A549 (cell line): Measurements from ENCODE around the gene GABRA4. TPM values are rescaled to one million over a fixed set of nuclear protein-coding genes. Genes with fewer than 3 reads are reported as not detected.

Experiments used
- ATAC-seq, 2 experiments: fragments of 200-7000 bp in 1 of 2; fragments of >200 bp in 1 of 2; cut with Nextera tagmentation in 1 of 2; cut with Tn5 transposase in 1 of 2; 3 replicates each; pipeline versions ENCODE4 v1.8.0 to v1.9.1; 2018 to 2020; ENCODE audit warnings: mild to moderate bottlenecking in 1 of 2, moderate library complexity in 1 of 2
- CTCF ChIA-PET: fragments of 300-600 bp; sonication (Branson Sonifier 250); formaldehyde crosslinking; extraction: SDS; loops from one replicate; lab custom pipeline; 2021; ENCODE audit warnings: antibody characterized with exemption, inconsistent platforms; lab: Yijun Ruan, JAX
- POLR2A ChIA-PET: fragments of 350-600 bp; formaldehyde crosslinking; extraction: SDS; loops from one replicate; lab custom pipeline; 2021; ENCODE audit warnings: antibody characterized with exemption, inconsistent platforms; lab: Yijun Ruan, JAX
- DNase-seq, 2 experiments: peaks; one replicate each; pipeline versions ENCODE4 v3.0.0 to v3.0.0-alpha.2; 2011 to 2016; ENCODE audit warnings: low read depth in 1 of 2, low spot score in 1 of 2
- FAIRE-seq: peaks from 2 replicates; lab custom pipeline; 2011; peaks lifted over from hg19 to GRCh38; lab: Jason Lieb, UNC
- H3K27ac ChIP-seq, 2 experiments: fragments of >200 bp; sonication (Bioruptor Twin); formaldehyde crosslinking; 3 replicates each; pipeline ENCODE4 v1.5.1; 2016 to 2017
- H3K4me1 ChIP-seq: fragments of >200 bp; sonication (Bioruptor Twin); formaldehyde crosslinking; 3 replicates; pipeline ENCODE4 v1.6.1; 2016
- H3K4me2 ChIP-seq: fragments of >200 bp; sonication (Bioruptor Twin); formaldehyde crosslinking; 3 replicates; pipeline ENCODE4 v1.6.1; 2016
- H3K4me3 ChIP-seq: fragments of >200 bp; sonication (Bioruptor Twin); formaldehyde crosslinking; 3 replicates; pipeline ENCODE4 v1.5.1; 2016
- H3K9me3 ChIP-seq: fragments of >200 bp; sonication (Bioruptor Twin); formaldehyde crosslinking; 3 replicates; pipeline ENCODE4 v1.6.1; 2016
- BHLHE40 ChIP-seq: IDR thresholded peaks from 2 replicates; pipeline ENCODE4 v1.6.1; 2012; ENCODE audit warnings: low read depth, low read length, inconsistent platforms
- CBX8 ChIP-seq: fragments of 200-600 bp; sonication (generic); IDR thresholded peaks from 2 replicates; pipeline ENCODE4 v1.6.1; 2016
- CEBPB ChIP-seq, 2 experiments: fragments of >200 bp in 1 of 2; sonication (Bioruptor Twin) in 1 of 2; formaldehyde crosslinking in 1 of 2; IDR thresholded peaks; 2 replicates each; pipeline ENCODE4 v1.6.1; 2012 to 2016
- CHD4 ChIP-seq: fragments of 200-600 bp; sonication (generic); IDR thresholded peaks from 2 replicates; pipeline ENCODE4 v1.6.1; 2016; ENCODE audit warnings: antibody characterized with exemption, mild to moderate bottlenecking, borderline replicate concordance
- EHMT2 ChIP-seq: fragments of 200-600 bp; sonication (generic); IDR thresholded peaks from 2 replicates; pipeline ENCODE4 v1.6.1; 2016; ENCODE audit warnings: antibody characterized with exemption, low read depth, mild to moderate bottlenecking, moderate library complexity
- EP300 ChIP-seq, 2 experiments: fragments of >200 bp; sonication (Bioruptor Twin); formaldehyde crosslinking; IDR thresholded peaks; 2 replicates in 1 of 2; 3 replicates in 1 of 2; pipeline ENCODE4 v1.6.1; 2016 to 2017
- FOSB ChIP-seq: fragments of 250-450 bp; sonication (Bioruptor Pico); IDR thresholded peaks from 2 replicates; pipeline ENCODE4 v1.5.0; 2020; ENCODE audit warnings: mild to moderate bottlenecking, moderate library complexity
- FOSL2 ChIP-seq, 2 experiments: fragments of 450-650 bp in 1 of 2; fragments of >200 bp in 1 of 2; sonication (Bioruptor Twin) in 1 of 2; formaldehyde crosslinking; IDR thresholded peaks; 2 replicates each; pipeline versions ENCODE4 v1.5.0 to v1.6.1; 2016 to 2020; ENCODE audit warnings: mild to moderate bottlenecking in 1 of 2, moderate library complexity in 1 of 2
- FOXS1 ChIP-seq: fragments of 250-450 bp; sonication (Bioruptor Pico); IDR thresholded peaks from 2 replicates; pipeline ENCODE4 v1.5.0; 2020; ENCODE audit warnings: mild to moderate bottlenecking, moderate library complexity
- GATA3 ChIP-seq: IDR thresholded peaks from 2 replicates; pipeline ENCODE4 v1.6.1; 2012; ENCODE audit warnings: borderline replicate concordance
- HEYL ChIP-seq: fragments of 250-450 bp; sonication (Bioruptor Pico); IDR thresholded peaks from 2 replicates; pipeline ENCODE4 v1.8.0; 2021; ENCODE audit warnings: mild to moderate bottlenecking, moderate library complexity
- HOXA7 ChIP-seq: fragments of 250-450 bp; sonication (Bioruptor Pico); IDR thresholded peaks from 2 replicates; pipeline ENCODE4 v1.5.0; 2020; ENCODE audit warnings: mild to moderate bottlenecking, moderate library complexity
- HOXB13 ChIP-seq: fragments of 250-450 bp; sonication (Bioruptor Pico); IDR thresholded peaks from 2 replicates; pipeline ENCODE4 v1.5.0; 2020; ENCODE audit warnings: low read depth, mild to moderate bottlenecking, moderate library complexity
- JUN ChIP-seq, 2 experiments: fragments of >200 bp; sonication (Bioruptor Twin); formaldehyde crosslinking; IDR thresholded peaks; 2 replicates in 1 of 2; 3 replicates in 1 of 2; pipeline ENCODE4 v1.6.1; 2016 to 2017
- JUNB ChIP-seq: fragments of >200 bp; sonication (Bioruptor Twin); formaldehyde crosslinking; IDR thresholded peaks from 2 replicates; pipeline ENCODE4 v1.6.1; 2016
- KDM1A ChIP-seq: fragments of 200-600 bp; sonication (generic); IDR thresholded peaks from 2 replicates; pipeline ENCODE4 v1.6.1; 2016; ENCODE audit warnings: low read depth, mild to moderate bottlenecking
- KDM5A ChIP-seq: fragments of 200-600 bp; sonication (generic); IDR thresholded peaks from 2 replicates; pipeline ENCODE4 v1.6.1; 2016; ENCODE audit warnings: antibody characterized with exemption, mild to moderate bottlenecking
- NFE2L2 ChIP-seq: fragments of 150-350 bp; conservative IDR thresholded peaks from 2 replicates; pipeline ENCODE4 v1.6.1; 2014; ENCODE audit warnings: low read length
- NR3C1 ChIP-seq: fragments of >200 bp; sonication (Bioruptor Twin); formaldehyde crosslinking; IDR thresholded peaks from 3 replicates; pipeline ENCODE4 v1.6.1; 2017
- POLR2A ChIP-seq: IDR thresholded peaks from 2 replicates; pipeline ENCODE4 v1.6.1; 2012; ENCODE audit warnings: mild to moderate bottlenecking, low read length
- POLR2AphosphoS2 ChIP-seq: conservative IDR thresholded peaks from 2 replicates; pipeline ENCODE4 v1.6.1; 2012; ENCODE audit warnings: low read length, improper control_type of control experiment, inconsistent platforms
- RAD21 ChIP-seq, 2 experiments: fragments of >200 bp in 1 of 2; sonication (Bioruptor Twin) in 1 of 2; formaldehyde crosslinking in 1 of 2; IDR thresholded peaks in 1 of 2; conservative IDR thresholded peaks in 1 of 2; 2 replicates in 1 of 2; 3 replicates in 1 of 2; pipeline ENCODE4 v1.6.1; 2012 to 2018; ENCODE audit warnings: inconsistent platforms in 1 of 2
- RCOR1 ChIP-seq: fragments of 150-350 bp; IDR thresholded peaks from 2 replicates; pipeline ENCODE4 v1.6.1; 2014; ENCODE audit warnings: antibody characterized with exemption, low read length, low read depth
- RFX5 ChIP-seq: fragments of 450-650 bp; IDR thresholded peaks from 2 replicates; pipeline ENCODE4 v1.7.1; 2014; ENCODE audit warnings: antibody characterized with exemption, mild to moderate bottlenecking, moderate library complexity
- RNF2 ChIP-seq: fragments of 200-600 bp; sonication (generic); IDR thresholded peaks from 2 replicates; pipeline ENCODE4 v1.6.1; 2016; ENCODE audit warnings: low read depth, mild to moderate bottlenecking, antibody characterized with exemption, moderate library complexity, borderline replicate concordance
- SMC3 ChIP-seq: fragments of >200 bp; sonication (Bioruptor Twin); formaldehyde crosslinking; IDR thresholded peaks from 3 replicates; pipeline ENCODE4 v1.6.1; 2018; ENCODE audit warnings: inconsistent platforms
- TP53 ChIP-seq: fragments of 250-450 bp; sonication (Bioruptor Pico); IDR thresholded peaks from 2 replicates; pipeline ENCODE4 v1.5.0; 2021; ENCODE audit warnings: mild to moderate bottlenecking, moderate library complexity
- ZC3H11A ChIP-seq: fragments of 450-650 bp; IDR thresholded peaks from 2 replicates; pipeline ENCODE4 v1.6.1; 2014; ENCODE audit warnings: antibody characterized with exemption, mild to moderate bottlenecking
- ZFP36 ChIP-seq: fragments of 450-650 bp; IDR thresholded peaks from 2 replicates; pipeline ENCODE4 v1.6.1; 2014; ENCODE audit warnings: borderline replicate concordance; ENCODE audit not compliant: partially characterized antibody
- ZNF302 ChIP-seq: fragments of 250-450 bp; sonication (Bioruptor Pico); IDR thresholded peaks from 2 replicates; pipeline ENCODE4 v1.9.0; 2021; ENCODE audit warnings: inconsistent platforms, mild to moderate bottlenecking, moderate library complexity
- ZSCAN20 ChIP-seq: fragments of 250-450 bp; sonication (Bioruptor Pico); IDR thresholded peaks from 2 replicates; pipeline ENCODE4 v1.8.0; 2022; ENCODE audit warnings: mild to moderate bottlenecking, moderate library complexity
- WGBS: methylation state at CpG from one replicate; pipeline ENCODE4 v1.1.6; 2017; ENCODE audit errors: missing lambda C conversion rate; 5-methylcytosine and 5-hydroxymethylcytosine counted together
- polyA plus RNA-seq, 4 experiments: library from polyadenylated mRNA; depleted of rRNA in 3 of 4; stranded (reverse); fragments of >200 nt; fragmentation: RNase III in 1 of 4; extraction: RNeasy Plus Mini Kit Qiagen cat#74134 plus additional on column Dnase treatment in 1 of 4; gene quantifications; 2 replicates in 3 of 4; 3 replicates in 1 of 4; pipeline ENCODE4 v1.2.3, GENCODE V29; 2011 to 2017
- TF ChIP-seq, protein P1 (sequence below): IDR thresholded peaks from 2 replicates; pipeline ENCODE4 v1.6.1; 2012
- TF ChIP-seq, protein P2 (sequence below): fragments of >200 bp; sonication (Bioruptor Twin); formaldehyde crosslinking; IDR thresholded peaks from 3 replicates; pipeline ENCODE4 v1.6.1; 2016
- TF ChIP-seq, protein P3 (sequence below): fragments of 450-650 bp; IDR thresholded peaks from 2 replicates; pipeline ENCODE4 v1.6.1; 2014; ENCODE audit warnings: antibody characterized with exemption
- TF ChIP-seq, protein P4 (sequence below): IDR thresholded peaks from 2 replicates; pipeline ENCODE4 v1.6.1; 2012

Gene GABRA4
- polyA plus RNA-seq, 2 of the 4 experiments (the other 2 are of a cell fraction), result not detected

DNA sequence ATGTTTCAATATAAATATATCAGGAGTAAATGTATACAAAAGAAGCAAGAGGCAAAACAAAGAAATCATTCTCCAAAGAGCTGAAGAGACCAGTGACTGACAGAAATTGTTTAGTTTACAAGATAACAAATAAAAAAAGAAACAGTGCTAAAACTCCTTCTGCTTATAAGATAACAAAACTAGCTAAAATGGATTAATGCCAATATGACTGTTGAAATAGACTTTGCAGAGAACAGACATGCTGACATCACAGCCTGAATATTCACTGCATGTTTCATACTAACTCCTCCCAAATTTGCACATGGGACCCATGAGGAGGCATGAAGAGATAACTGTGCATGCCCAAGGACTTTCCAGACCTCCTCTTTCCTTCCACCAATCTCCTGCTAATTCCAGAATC lies 6.2 kb upstream of the GABRA4 start:
- no peaks in the 10 kb centered on the region for H3K4me1 ChIP-seq
- no peak overlapping the region for H3K27ac ChIP-seq
- CTCF ChIA-PET, result interaction anchor here (0.8 kb wide), 1 partner anchor 12 kb away, joined by 4 read pairs; no protein-coding TSS in a partner anchor
- no peak for DNase-seq
- no peak for ATAC-seq
- no peak overlapping the region for H3K4me3 ChIP-seq
- no peak for FAIRE-seq
- no peak overlapping the region for H3K4me2 ChIP-seq
- no peaks in the 10 kb centered on the region for H3K9me3 ChIP-seq
- TF ChIP-seq NFE2L2 (no peak), RNF2 (no peak), NR3C1 (no peak), RFX5 (no peak), CEBPB (IDR thresholded peaks at IDR 0.05) (no peak), ZFP36 (no peak), FOSL2 (IDR thresholded peaks at IDR 0.05) (no peak), FOSL2 (CRISPR knock-in tag; IDR thresholded peaks at IDR 0.05) (no peak), ZNF302 (CRISPR knock-in tag) (no peak), CBX8 (no peak), GATA3 (no peak), JUN (IDR thresholded peaks at IDR 0.05) (no peak), JUNB (no peak)
- TF ChIP-seq, all 56 proteins: peak for 0
- POLR2A ChIA-PET, result no interaction called here

DNA sequence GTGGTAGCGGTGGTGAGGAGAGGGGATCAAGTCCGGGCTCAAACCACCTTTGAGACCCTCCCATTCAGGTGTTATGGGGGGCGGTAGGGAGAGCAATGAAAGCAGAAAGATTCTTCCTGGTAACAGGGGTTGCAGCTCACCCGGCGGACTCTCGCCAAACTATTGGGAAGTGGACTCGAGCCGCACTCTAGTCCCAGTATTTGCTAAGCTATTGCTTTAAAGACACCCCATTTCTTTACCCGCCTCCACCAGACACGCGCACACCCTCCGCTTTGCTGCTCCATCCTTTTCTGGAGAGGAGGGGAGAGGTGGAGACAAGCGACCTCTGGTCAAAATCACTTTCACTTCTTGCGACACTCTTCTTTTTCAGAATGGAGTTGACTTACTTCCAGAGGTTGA lies 625 bp upstream of the GABRA4 start:
- Histone ChIP-seq H3K27ac (no peak overlapping the region), H3K4me2 (peak overlapping the region; percentile 28; the same call in 1 of the 3 replicates), H3K4me3 (no peak overlapping the region), H3K4me1 (no peaks in the 10 kb centered on the region), H3K9me3 (no peaks in the 10 kb centered on the region)
- TF ChIP-seq KDM5A (no peak), RAD21 (conservative IDR thresholded peaks at IDR 0.05 in 1 of 2, IDR thresholded peaks at IDR 0.05 in 1 of 2) (no peak), BHLHE40 (no peak), NFE2L2 (no peak), ZC3H11A (no peak), EP300 (IDR thresholded peaks at IDR 0.05) (no peak), FOXS1 (no peak), KDM1A (no peak), FOSB (no peak), POLR2AphosphoS2 (no peak), ZSCAN20 (CRISPR knock-in tag) (no peak), HOXB13 (no peak), CEBPB (IDR thresholded peaks at IDR 0.05) (no peak), EHMT2 (no peak), JUNB (no peak)
- TF ChIP-seq, protein P1, sequence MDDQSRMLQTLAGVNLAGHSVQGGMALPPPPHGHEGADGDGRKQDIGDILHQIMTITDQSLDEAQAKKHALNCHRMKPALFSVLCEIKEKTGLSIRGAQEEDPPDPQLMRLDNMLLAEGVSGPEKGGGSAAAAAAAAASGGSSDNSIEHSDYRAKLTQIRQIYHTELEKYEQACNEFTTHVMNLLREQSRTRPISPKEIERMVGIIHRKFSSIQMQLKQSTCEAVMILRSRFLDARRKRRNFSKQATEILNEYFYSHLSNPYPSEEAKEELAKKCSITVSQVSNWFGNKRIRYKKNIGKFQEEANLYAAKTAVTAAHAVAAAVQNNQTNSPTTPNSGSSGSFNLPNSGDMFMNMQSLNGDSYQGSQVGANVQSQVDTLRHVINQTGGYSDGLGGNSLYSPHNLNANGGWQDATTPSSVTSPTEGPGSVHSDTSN, result no peak
- TF ChIP-seq, protein P2, sequence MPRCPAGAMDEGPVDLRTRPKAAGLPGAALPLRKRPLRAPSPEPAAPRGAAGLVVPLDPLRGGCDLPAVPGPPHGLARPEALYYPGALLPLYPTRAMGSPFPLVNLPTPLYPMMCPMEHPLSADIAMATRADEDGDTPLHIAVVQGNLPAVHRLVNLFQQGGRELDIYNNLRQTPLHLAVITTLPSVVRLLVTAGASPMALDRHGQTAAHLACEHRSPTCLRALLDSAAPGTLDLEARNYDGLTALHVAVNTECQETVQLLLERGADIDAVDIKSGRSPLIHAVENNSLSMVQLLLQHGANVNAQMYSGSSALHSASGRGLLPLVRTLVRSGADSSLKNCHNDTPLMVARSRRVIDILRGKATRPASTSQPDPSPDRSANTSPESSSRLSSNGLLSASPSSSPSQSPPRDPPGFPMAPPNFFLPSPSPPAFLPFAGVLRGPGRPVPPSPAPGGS, result no peak
- ATAC-seq (no peak), FAIRE-seq (no peak), DNase-seq (no peak)
- CTCF ChIA-PET, result no interaction called here
- WGBS, result 2% methylated on average over 14 of the region's 14 CpGs
- POLR2A ChIA-PET, result no interaction called here

DNA sequence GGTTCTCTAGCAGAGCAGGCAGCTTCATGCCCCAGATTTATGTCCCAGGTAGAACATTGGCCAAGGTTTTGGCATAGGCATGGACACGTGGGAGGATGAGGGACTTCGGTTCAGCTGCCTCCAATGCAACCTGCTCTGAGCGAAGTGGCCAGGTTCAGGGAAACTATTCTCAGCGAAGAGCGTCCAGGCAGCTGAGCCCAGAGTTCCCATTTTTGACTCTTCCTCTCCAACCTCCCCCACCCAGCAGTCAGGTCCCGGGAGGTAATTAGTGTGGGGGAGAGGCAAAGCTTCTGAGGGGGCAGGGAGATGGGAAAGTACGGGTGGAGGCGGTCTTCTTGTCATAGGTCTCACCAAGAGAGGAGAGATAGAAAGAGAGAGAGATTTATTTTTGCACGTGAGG lies 1.0 kb downstream of the GABRA4 start:
- ATAC-seq (no peak), FAIRE-seq (no peak), DNase-seq (no peak)
- ChIA-PET CTCF (no interaction called here), POLR2A (no interaction called here)
- H3K9me3 ChIP-seq, result no peaks in the 10 kb centered on the region
- H3K27ac ChIP-seq, result no peak overlapping the region
- no peak for TF ChIP-seq ZC3H11A
- TF ChIP-seq, protein P1, result no peak
- TF ChIP-seq, protein P3, sequence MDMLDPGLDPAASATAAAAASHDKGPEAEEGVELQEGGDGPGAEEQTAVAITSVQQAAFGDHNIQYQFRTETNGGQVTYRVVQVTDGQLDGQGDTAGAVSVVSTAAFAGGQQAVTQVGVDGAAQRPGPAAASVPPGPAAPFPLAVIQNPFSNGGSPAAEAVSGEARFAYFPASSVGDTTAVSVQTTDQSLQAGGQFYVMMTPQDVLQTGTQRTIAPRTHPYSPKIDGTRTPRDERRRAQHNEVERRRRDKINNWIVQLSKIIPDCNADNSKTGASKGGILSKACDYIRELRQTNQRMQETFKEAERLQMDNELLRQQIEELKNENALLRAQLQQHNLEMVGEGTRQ, result no peak
- no peak for TF ChIP-seq POLR2A
- no peak for TF ChIP-seq FOXS1
- no peak for TF ChIP-seq ZFP36
- TF ChIP-seq RCOR1, result no peak
- TF ChIP-seq RNF2, result no peak
- TF ChIP-seq, protein P4, sequence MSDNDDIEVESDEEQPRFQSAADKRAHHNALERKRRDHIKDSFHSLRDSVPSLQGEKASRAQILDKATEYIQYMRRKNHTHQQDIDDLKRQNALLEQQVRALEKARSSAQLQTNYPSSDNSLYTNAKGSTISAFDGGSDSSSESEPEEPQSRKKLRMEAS, result no peak
- TF ChIP-seq SMC3, result no peak
- no peak for TF ChIP-seq TP53 (CRISPR knock-in tag)
- TF ChIP-seq HOXA7 (CRISPR knock-in tag), result no peak
- no peak for TF ChIP-seq CHD4
- TF ChIP-seq ZSCAN20 (CRISPR knock-in tag), result no peak
- no peak for TF ChIP-seq HEYL (CRISPR knock-in tag)
- no peak for TF ChIP-seq KDM5A
- no peak for TF ChIP-seq CEBPB (IDR thresholded peaks at IDR 0.05)
- WGBS, result 13% methylated on average over 9 of the region's 9 CpGs
- H3K4me3 ChIP-seq, result no peak overlapping the region
- H3K4me2 ChIP-seq, result no peak overlapping the region
- H3K4me1 ChIP-seq, result no peaks in the 10 kb centered on the region
